Fibroblast of mammary gland (primary cell): ENCODE results near the gene TMEM123.

Experiments
- DNase-seq: peaks from one replicate; pipeline ENCODE4 v3.0.0-alpha.2; 2010; ENCODE audit warnings: low read depth
- H3K4me3 ChIP-seq: 2 replicates; pipeline ENCODE4 v1.5.1; 2011; ENCODE audit warnings: low read depth, mild to moderate bottlenecking, low read length, moderate library complexity; ENCODE audit not compliant: control insufficient read depth
- CTCF ChIP-seq: conservative IDR thresholded peaks from 2 replicates; pipeline ENCODE4 v1.5.1; 2011; ENCODE audit warnings: low read depth, low read length, inconsistent platforms; ENCODE audit not compliant: control insufficient read depth, insufficient read depth

The TMEM123 gene

GRCh38 chr11:102467080-102467708 lies 14.6 kb upstream of the TMEM123 start:
- H3K4me3 ChIP-seq, result no peak overlapping the region
- no peak for DNase-seq
- TF ChIP-seq CTCF, result no peak

- no peak for TF ChIP-seq CTCF
- no peak overlapping the region for H3K4me3 ChIP-seq
- no peak for DNase-seq
These were observed 13.1 kb upstream of the TMEM123 start for GRCh38 chr11:102465696-102466095.

GRCh38 chr11:102464859-102465500 lies 12.4 kb upstream of the TMEM123 start:
- TF ChIP-seq CTCF, result no peak
- no peak for DNase-seq
- no peak overlapping the region for H3K4me3 ChIP-seq

- DNase-seq, result no peak
- no peak overlapping the region for H3K4me3 ChIP-seq
- no peak for TF ChIP-seq CTCF
These were observed 11.5 kb upstream of the TMEM123 start for GRCh38 chr11:102464037-102464436.

GRCh38 chr11:102462610-102463009 lies 10.0 kb upstream of the TMEM123 start:
- TF ChIP-seq CTCF, result no peak
- DNase-seq, result no peak
- H3K4me3 ChIP-seq, result no peak overlapping the region

- no peak for TF ChIP-seq CTCF
- no peak overlapping the region for H3K4me3 ChIP-seq
- DNase-seq, result no peak
These were observed 6.8 kb upstream of the TMEM123 start for GRCh38 chr11:102459393-102459792.
